Activated T-helper 1 cell treated with anti-CD3 and anti-CD28 coated beads, Interleukin-12 subunit alpha, Interleukin-12 subunit beta, Interleukin-2, Interleukin-4 antibody, amounts not matched to agents 30 ng/mL and 10 ng/mL and 1 ng/mL, durations not matched to agents 14 hours and 24 hours and 36 hours (primary cell): ENCODE measurements around the gene ISY1. TPM values are rescaled to one million over a fixed set of nuclear protein-coding genes. Genes with fewer than 3 reads are reported as not detected.

Source experiments
- DNase-seq: peaks from one replicate; pipeline ENCODE4 v3.0.0; 2021; ENCODE audit warnings: low spot score
- H3K27ac Mint-ChIP-seq: one replicate; pipeline ENCODE4 v1.8.0; 2021; ENCODE audit warnings: mild to moderate bottlenecking, mixed read lengths
- H3K27me3 Mint-ChIP-seq: one replicate; pipeline ENCODE4 v1.8.0; 2022; ENCODE audit warnings: mild to moderate bottlenecking, moderate library complexity, mixed read lengths; ENCODE audit not compliant: insufficient read depth
- H3K36me3 Mint-ChIP-seq: one replicate; pipeline ENCODE4 v1.8.0; 2021; ENCODE audit warnings: low read depth, mixed read lengths
- H3K4me1 Mint-ChIP-seq: one replicate; pipeline ENCODE4 v1.8.0; 2021; ENCODE audit warnings: low read depth, mixed read lengths
- H3K4me3 Mint-ChIP-seq: one replicate; pipeline ENCODE4 v1.8.0; 2021; ENCODE audit warnings: mild to moderate bottlenecking, moderate library complexity, mixed read lengths
- H3K9me3 Mint-ChIP-seq: one replicate; pipeline ENCODE4 v1.8.0; 2021; ENCODE audit warnings: mixed read lengths
- intact Hi-C: fragments of 100-400 bp; cut with micrococcal nuclease; formaldehyde crosslinking; loops from one replicate; pipeline ENCODE4 v1.15.1; 2024
- total RNA-seq: library from RNA; stranded (reverse); gene quantifications from 2 replicates; pipeline ENCODE4 v1.2.3, GENCODE V29; 2022

The ISY1 gene
- total RNA-seq, 1 donor from 2014 or later = 75.4 TPM

GRCh38 chr3:129085165-129085715 is 75.6 kb downstream of the ISY1 start:
- Mint-ChIP-seq H3K36me3 (peaks cover 3% of the 10 kb centered on the region), H3K9me3 (no peaks in the 10 kb centered on the region), H3K27me3 (no peaks in the 10 kb centered on the region), H3K4me3 (no peak overlapping the region), H3K4me1 (peaks cover 6% of the 10 kb centered on the region), H3K27ac (peak overlapping the region; percentile 71)
- intact Hi-C loops = no loop called here
- DNase-seq = no peak

- intact Hi-C loops = no loop called here
- DNase-seq = no peak
- Mint-ChIP-seq H3K4me1 (peaks cover 6% of the 10 kb centered on the region), H3K9me3 (no peaks in the 10 kb centered on the region), H3K27ac (no peak overlapping the region), H3K4me3 (no peak overlapping the region), H3K27me3 (no peaks in the 10 kb centered on the region), H3K36me3 (peaks cover 3% of the 10 kb centered on the region)
Observed at GRCh38 chr3:129084501-129084900, 76.4 kb downstream of the ISY1 start.

GRCh38 chr3:129082026-129082425 is 78.8 kb downstream of the ISY1 start:
- no peak overlapping the region for H3K4me3 Mint-ChIP-seq
- H3K36me3 Mint-ChIP-seq = peaks cover 3% of the 10 kb centered on the region
- H3K27ac Mint-ChIP-seq = no peak overlapping the region
- intact Hi-C loops = no loop called here
- H3K4me1 Mint-ChIP-seq = peaks cover 6% of the 10 kb centered on the region
- DNase-seq = no peak
- H3K27me3 Mint-ChIP-seq = no peaks in the 10 kb centered on the region
- H3K9me3 Mint-ChIP-seq = no peaks in the 10 kb centered on the region

- Mint-ChIP-seq H3K4me1 (peaks cover 6% of the 10 kb centered on the region), H3K27ac (no peak overlapping the region), H3K36me3 (peaks cover 3% of the 10 kb centered on the region), H3K4me3 (no peak overlapping the region), H3K27me3 (no peaks in the 10 kb centered on the region), H3K9me3 (no peaks in the 10 kb centered on the region)
- DNase-seq = no peak
- intact Hi-C loops = no loop called here
Observed at GRCh38 chr3:129081503-129081902, 79.4 kb downstream of the ISY1 start.

GRCh38 chr3:129078510-129078909 is 82.4 kb downstream of the ISY1 start:
- Mint-ChIP-seq H3K4me1 (peaks cover 6% of the 10 kb centered on the region), H3K27ac (no peak overlapping the region), H3K27me3 (no peaks in the 10 kb centered on the region), H3K36me3 (no peaks in the 10 kb centered on the region), H3K4me3 (no peak overlapping the region), H3K9me3 (no peaks in the 10 kb centered on the region)
- intact Hi-C loops = no loop called here
- no peak for DNase-seq

Other genes with a start within 250 kb of the ISY1 start
- 0.13 and 0.29 TPM in 2 replicates for gene CFAP92, start 167.0 kb downstream of the ISY1 start, total RNA-seq
- 0.21 and 0.22 TPM in 2 replicates for gene EFCC1, start 159.8 kb downstream of the ISY1 start, total RNA-seq
- gene GP9, start 100.3 kb downstream of the ISY1 start, total RNA-seq = not detected in 2 replicates
- gene RAB43, start 39.3 kb downstream of the ISY1 start, total RNA-seq = 46.8 and 47.6 TPM in 2 replicates
- 408 and 425 TPM in 2 replicates for gene CNBP, start 22.8 kb upstream of the ISY1 start, total RNA-seq
- gene COPG1, start 88.5 kb upstream of the ISY1 start, total RNA-seq = 157 and 160 TPM in 2 replicates
- gene HMCES, start 117.8 kb upstream of the ISY1 start, total RNA-seq = 59.4 and 61.6 TPM in 2 replicates